Pancreas (tissue), 10 donors: ENCODE measurements around the gene GPD1L. TPM values are rescaled to one million over a fixed set of nuclear protein-coding genes. Genes with fewer than 3 reads are reported as not detected.

Experiments
- ATAC-seq, 4 donors: fragments of 200-7000 bp; cut with Tn5 transposase; one replicate each; pipeline versions ENCODE4 v1.8.0 to v1.9.1; 2020; ENCODE audit warnings: mild to moderate bottlenecking in 4 of 4, moderate library complexity in 4 of 4
- DNase-seq, 6 donors: peaks; one replicate each; pipeline ENCODE4 v3.0.0-alpha.2; 2020
- FAIRE-seq: peaks from 2 replicates; lab custom pipeline; 2012; peaks lifted over from hg19 to GRCh38; lab: Jason Lieb, UNC
- H3K27ac ChIP-seq, 4 donors: fragments of 200-600 bp; sonication (generic); 1 replicate in 3 of 4; 2 replicates in 1 of 4; pipeline versions ENCODE4 v1.5.0 to v1.8.0; 2020
- H3K27me3 ChIP-seq, 4 donors: fragments of 200-600 bp; one replicate each; pipeline ENCODE4 v1.8.0; 2021
- H3K36me3 ChIP-seq, 3 donors: fragments of 200-600 bp; sonication (generic) in 1 of 3; one replicate each; pipeline versions ENCODE4 v1.5.0 to v1.8.0; 2020 to 2021
- H3K4me1 ChIP-seq, 3 donors: fragments of 200-600 bp; one replicate each; pipeline ENCODE4 v1.8.0; 2021
- H3K4me3 ChIP-seq, 4 donors: fragments of 200-600 bp; sonication (generic) in 2 of 4; one replicate each; pipeline versions ENCODE4 v1.5.0 to v1.8.0; 2020 to 2021
- H3K9me3 ChIP-seq, 4 donors: fragments of 200-600 bp; one replicate each; pipeline ENCODE4 v1.8.0; 2021
- CTCF ChIP-seq, 4 donors: fragments of 200-600 bp; sonication (generic) in 3 of 4; IDR thresholded peaks; one replicate each; pipeline versions ENCODE4 v1.5.0 to v1.8.0; 2021; ENCODE audit warnings: antibody characterized with exemption in 4 of 4
- WGBS, 2 donors: extraction: QIAGEN DNeasy Blood & Tissue Kit; methylation state at CpG; one replicate each; pipeline ENCODE4 v1.1.7; 2013; 5-methylcytosine and 5-hydroxymethylcytosine counted together
- intact Hi-C, 3 donors: fragments of 100-400 bp; cut with DNase I; formaldehyde crosslinking; loops; one replicate each; pipeline versions ENCODE4 v1.11.1 to v1.14.2; 2022
- polyA plus RNA-seq, 2 donors: library from polyadenylated mRNA; stranded (reverse); fragments of 200-250 nt; gene quantifications; one replicate each; pipeline ENCODE4 v1.2.3, GENCODE V29; 2013
- total RNA-seq, 6 donors: library from RNA; stranded (reverse); fragmentation: NEBNext Ultra II Directional in 4 of 6; extraction: Animal tissue kit (Norgen Biotek cat#: 25700) in 4 of 6; gene quantifications; one replicate each; pipeline versions ENCODE4 v1.2.1 to v1.2.4, GENCODE V29; 2021 to 2023
- donor health status: healthy with polysubstance abuse.
- donor health status: DM: no; HTN: no; CAD: no; lungs with moderate emphysema.
- donor health status: DM: no; HTN: no; CAD: no.
- donor health status: control.
- donor health status: control.
- donor health status: Bipolar disorder and iron deficiency.
- donor health status: DM: yes; HTN: yes; CAD: no.
- donor health status: DM: no; HTN: no; CAD: no.
- donor health status: DM: no; HTN: no; CAD: no.
- donor health status: DM: yes; HTN: yes; CAD: no.

GPD1L gene
- total and polyA plus RNA-seq, 8 donors = 10.4 to 21.4 (median 15.8) TPM

DNA sequence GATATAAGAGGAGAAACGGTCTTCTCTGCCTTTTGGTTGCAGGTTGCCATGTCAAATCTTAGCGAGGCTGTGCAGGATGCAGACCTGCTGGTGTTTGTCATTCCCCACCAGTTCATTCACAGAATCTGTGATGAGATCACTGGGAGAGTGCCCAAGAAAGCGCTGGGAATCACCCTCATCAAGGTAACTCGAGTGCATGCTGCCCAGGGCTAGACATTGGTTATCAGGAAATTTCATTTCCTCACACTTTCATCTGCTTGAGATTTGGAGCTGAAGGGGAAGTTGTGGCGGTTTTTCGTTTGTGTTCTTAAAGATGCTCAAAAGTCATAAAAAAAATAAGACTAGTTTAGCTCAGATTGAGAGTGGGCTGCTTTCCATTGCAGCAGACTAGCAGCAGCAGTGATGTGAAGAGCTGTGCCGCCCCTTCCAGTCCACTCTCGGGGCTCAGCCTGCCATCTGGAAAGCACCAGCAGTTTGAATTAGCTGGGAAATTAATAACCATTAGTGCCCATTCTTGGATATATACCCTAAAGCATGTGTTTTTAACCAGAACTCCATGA is 32.2 kb downstream of the GPD1L start:
- no peak for ATAC-seq
- Histone ChIP-seq H3K9me3 (no peaks in the 10 kb centered on the region), H3K36me3 (no peaks in the 10 kb centered on the region), H3K27ac (no peak overlapping the region), H3K4me1 (no peaks in the 10 kb centered on the region), H3K27me3 (no peaks in the 10 kb centered on the region), H3K4me3 (no peak overlapping the region)
- no peak for TF ChIP-seq CTCF (IDR thresholded peaks at IDR 0.05)
- intact Hi-C loops = no loop called here
- 81 to 86% methylated on average over 8 of the region's 8 CpGs for WGBS, 2 donors
- no peak for DNase-seq
- no peak for FAIRE-seq

DNA sequence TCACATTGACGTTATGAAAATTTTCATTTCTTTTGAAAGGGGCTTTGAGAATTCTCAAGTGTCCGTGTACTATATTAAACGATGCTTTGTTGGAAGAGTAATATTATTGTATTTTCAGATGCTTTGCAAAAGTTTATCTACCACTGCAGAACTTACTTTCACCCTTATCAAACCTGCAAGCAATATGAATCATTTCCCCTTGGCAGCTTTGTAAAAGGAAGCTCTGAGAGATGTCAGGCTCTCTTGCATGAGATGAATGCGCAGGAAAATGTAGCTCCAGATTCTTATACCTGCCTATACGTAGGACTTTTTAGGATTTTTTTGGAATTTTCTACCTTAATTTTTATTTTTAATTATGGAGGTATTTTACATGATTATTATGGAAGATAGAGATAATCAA is 34.5 kb downstream of the GPD1L start:
- no peaks in the 10 kb centered on the region for H3K9me3 ChIP-seq
- TF ChIP-seq CTCF (IDR thresholded peaks at IDR 0.05) = no peak

DNA sequence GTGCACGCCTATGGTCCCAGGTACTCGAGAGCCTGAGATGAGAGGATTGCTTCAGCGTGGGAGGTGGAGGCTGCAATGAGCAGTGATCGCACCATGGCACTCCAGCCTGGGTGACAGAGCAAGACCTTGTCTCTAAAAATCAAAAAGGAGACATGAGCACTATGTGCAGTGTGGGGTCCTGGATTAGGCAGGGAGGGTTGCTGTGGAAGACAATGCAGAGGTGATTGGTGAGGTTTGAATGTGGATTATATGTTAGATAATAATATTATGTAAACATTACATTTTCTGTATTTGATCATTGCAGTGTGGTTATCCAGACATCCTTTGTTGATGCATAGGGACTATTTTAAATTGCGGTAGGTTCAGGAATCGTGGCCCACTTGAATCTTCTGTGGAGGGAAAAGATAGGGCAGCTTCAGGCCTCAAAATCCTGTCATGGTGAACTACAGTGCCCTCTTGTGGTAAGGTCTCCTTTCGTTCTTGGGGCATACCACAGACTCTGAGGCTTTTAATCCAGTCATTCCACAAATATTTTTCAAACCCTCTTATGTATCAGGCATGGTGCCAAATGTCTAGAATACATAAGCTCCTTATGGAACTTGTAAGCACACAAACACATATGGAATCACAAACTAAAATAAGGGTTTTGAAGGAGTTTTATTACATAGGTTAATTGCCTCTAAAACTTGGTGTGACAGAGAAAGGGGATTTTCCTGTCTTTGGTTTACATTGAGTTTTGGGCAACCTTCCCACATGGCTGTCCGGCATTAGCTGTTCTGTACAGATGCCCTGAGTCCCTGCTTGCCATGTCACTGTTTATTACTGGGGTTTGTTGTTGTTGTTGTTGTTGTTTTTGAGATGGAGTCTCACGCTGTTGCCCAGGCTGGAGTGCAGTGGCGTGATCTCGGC is 37.7 kb downstream of the GPD1L start:
- ATAC-seq (peak in 3 of 4 donors; percentile 89 to 94 (median 90)), FAIRE-seq (peak; percentile 54), DNase-seq (peak in 3 of 6 donors; percentile 21 to 59 (median 32))
- Histone ChIP-seq H3K4me3 (no peak overlapping the region), H3K27me3 (no peaks in the 10 kb centered on the region), H3K9me3 (no peaks in the 10 kb centered on the region), H3K4me1 (no peaks in the 10 kb centered on the region), H3K36me3 (peaks cover 0 to 6% (median 0%) of the 10 kb centered on the region in 3 donors), H3K27ac (no peak overlapping the region)
- 66 to 68% methylated on average over 11 of the region's 11 CpGs for WGBS, 2 donors
- intact Hi-C loops = loop anchor here in 2 of 3 donors (5.0 to 10.0 kb wide), 2 partner anchors 119 to 127 kb away; no protein-coding TSS in a partner anchor
- TF ChIP-seq CTCF (IDR thresholded peaks at IDR 0.05) = peak; percentile 25 to 66 (median 58)

More for the DNA sequence above, 34.5 kb downstream of the GPD1L start:
- Histone ChIP-seq H3K27me3 (no peaks in the 10 kb centered on the region), H3K4me3 (no peak overlapping the region), H3K27ac (no peak overlapping the region), H3K4me1 (no peaks in the 10 kb centered on the region), H3K36me3 (no peaks in the 10 kb centered on the region)
- DNase-seq = no peak
- no peak for FAIRE-seq
- ATAC-seq = no peak
- WGBS, 2 donors = 74 to 77% methylated on average over 5 of the region's 5 CpGs
- intact Hi-C loops = loop anchor here in 2 of 3 donors (5.0 to 10.0 kb wide), 2 partner anchors 116 to 124 kb away; no protein-coding TSS in a partner anchor

DNA sequence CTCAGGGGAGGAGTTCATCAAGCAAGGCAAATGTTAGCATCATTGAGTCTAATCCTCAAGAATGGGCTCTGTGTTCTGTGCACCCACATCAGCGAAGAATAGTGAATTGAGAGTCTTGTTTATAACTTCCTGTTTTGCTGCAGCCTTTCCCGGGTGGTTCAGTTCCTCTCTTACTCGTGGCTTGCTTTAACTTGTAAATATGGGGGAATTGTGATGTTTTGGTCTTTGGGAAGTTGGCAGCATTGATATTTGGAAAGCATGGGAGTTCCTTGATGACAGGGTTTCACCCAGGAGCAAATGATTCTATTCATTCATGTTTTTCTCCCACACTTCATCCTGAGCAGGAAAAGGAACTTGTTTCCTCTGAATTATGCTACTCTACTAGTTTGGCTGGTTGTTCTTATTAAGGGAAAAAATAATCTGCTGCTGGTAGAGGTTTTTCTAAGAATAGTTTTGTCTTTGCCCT is 40.4 kb downstream of the GPD1L start:
- intact Hi-C loops = loop anchor here in 1 of 3 donors (10.0 kb wide), 1 partner anchor 122 kb away; no protein-coding TSS in a partner anchor
- WGBS, 2 donors = 62 to 69% methylated on average over 3 of the region's 3 CpGs
- Histone ChIP-seq H3K4me1 (no peaks in the 10 kb centered on the region), H3K4me3 (no peak overlapping the region), H3K9me3 (no peaks in the 10 kb centered on the region), H3K27ac (no peak overlapping the region), H3K36me3 (peaks cover 0 to 6% (median 0%) of the 10 kb centered on the region in 3 donors), H3K27me3 (no peaks in the 10 kb centered on the region)
- no peak for TF ChIP-seq CTCF (IDR thresholded peaks at IDR 0.05)
- ATAC-seq (peak in 2 of 4 donors; percentile 29 to 36), FAIRE-seq (no peak), DNase-seq (no peak)
